Upper lobe of left lung (tissue), 6 donors: ENCODE results near the gene RNF208. TPM values are rescaled to one million over a fixed set of nuclear protein-coding genes. Genes with fewer than 3 reads are reported as not detected.
"Not testable (repeated sequence)": the region's sequence is repeated elsewhere in the genome, so short reads cannot be mapped to it uniquely, and the experiment has no call there.

ENCODE experiments used
- ATAC-seq, 2 donors: fragments of 200-7000 bp; cut with Tn5 transposase; one replicate each; pipeline ENCODE4 v1.9.1; 2022; ENCODE audit warnings: mild to moderate bottlenecking in 2 of 2, moderate library complexity in 2 of 2; ENCODE audit not compliant: low FRiP score in 2 of 2
- DNase-seq, 2 donors: peaks; one replicate each; pipeline ENCODE4 v3.0.0-alpha.2; 2019 to 2020
- H3K27ac ChIP-seq, 4 donors: fragments of 200-600 bp; sonication (generic); one replicate each; pipeline ENCODE4 v1.5.1; 2016 to 2019
- H3K27me3 ChIP-seq, 4 donors: fragments of 200-600 bp; sonication (generic); one replicate each; pipeline ENCODE4 v1.5.1; 2017 to 2019
- H3K36me3 ChIP-seq, 4 donors: fragments of 200-600 bp; sonication (generic); one replicate each; pipeline ENCODE4 v1.5.1; 2016 to 2019
- H3K4me1 ChIP-seq, 4 donors: fragments of 200-600 bp; sonication (generic); one replicate each; pipeline ENCODE4 v1.5.1; 2018 to 2019
- H3K4me3 ChIP-seq, 4 donors: fragments of 200-600 bp; sonication (generic); one replicate each; pipeline ENCODE4 v1.5.1; 2017 to 2019; ENCODE audit warnings: mild to moderate bottlenecking in 2 of 4, moderate library complexity in 1 of 4
- H3K9me3 ChIP-seq, 4 donors: fragments of 200-600 bp; sonication (generic); one replicate each; pipeline ENCODE4 v1.5.1; 2018 to 2019
- EP300 ChIP-seq, 4 donors: sonication (generic); formaldehyde crosslinking; IDR thresholded peaks; one replicate each; pipeline ENCODE4 v1.5.1; 2017; ENCODE audit warnings: antibody characterized with exemption in 4 of 4, control low read depth in 2 of 4
- POLR2A ChIP-seq, 4 donors: fragments of 450-650 bp; IDR thresholded peaks; one replicate each; pipeline ENCODE4 v1.5.1; 2016 to 2017; ENCODE audit warnings: antibody characterized with exemption in 4 of 4, mild to moderate bottlenecking in 2 of 4
- POLR2AphosphoS5 ChIP-seq, 2 donors: sonication (generic); formaldehyde crosslinking; IDR thresholded peaks; one replicate each; pipeline ENCODE4 v1.5.1; 2017; ENCODE audit warnings: antibody characterized with exemption in 2 of 2
- WGBS, 2 donors: methylation state at CpG; one replicate each; pipeline ENCODE4 v1.1.5; 2017 to 2018; 5-methylcytosine and 5-hydroxymethylcytosine counted together
- total RNA-seq, 6 donors: library from RNA; depleted of rRNA in 4 of 6; stranded (reverse); fragments of >200 nt in 4 of 6; gene quantifications; one replicate each; pipeline versions ENCODE4 v1.1.0 to v1.2.1, GENCODE V29; 2016 to 2021
- TF ChIP-seq, protein P1 (sequence below), 6 experiments: fragments of 450-650 bp in 4 of 6; fragments of 200-600 bp in 2 of 6; sonication (generic) in 2 of 6; IDR thresholded peaks; one replicate each; pipeline ENCODE4 v1.5.1; 2016 to 2019; ENCODE audit warnings: antibody characterized with exemption in 6 of 6
- donor health status: DM: no; HTN: no; CAD: no; lungs with moderate emphysema.
- donor health status: DM: no; HTN: yes; CAD: no; lungs with severe emphysema.

RNF208 gene
- total RNA-seq, 6 donors from 2014 or later: 2.3 to 12.6 (median 4.5) TPM

DNA sequence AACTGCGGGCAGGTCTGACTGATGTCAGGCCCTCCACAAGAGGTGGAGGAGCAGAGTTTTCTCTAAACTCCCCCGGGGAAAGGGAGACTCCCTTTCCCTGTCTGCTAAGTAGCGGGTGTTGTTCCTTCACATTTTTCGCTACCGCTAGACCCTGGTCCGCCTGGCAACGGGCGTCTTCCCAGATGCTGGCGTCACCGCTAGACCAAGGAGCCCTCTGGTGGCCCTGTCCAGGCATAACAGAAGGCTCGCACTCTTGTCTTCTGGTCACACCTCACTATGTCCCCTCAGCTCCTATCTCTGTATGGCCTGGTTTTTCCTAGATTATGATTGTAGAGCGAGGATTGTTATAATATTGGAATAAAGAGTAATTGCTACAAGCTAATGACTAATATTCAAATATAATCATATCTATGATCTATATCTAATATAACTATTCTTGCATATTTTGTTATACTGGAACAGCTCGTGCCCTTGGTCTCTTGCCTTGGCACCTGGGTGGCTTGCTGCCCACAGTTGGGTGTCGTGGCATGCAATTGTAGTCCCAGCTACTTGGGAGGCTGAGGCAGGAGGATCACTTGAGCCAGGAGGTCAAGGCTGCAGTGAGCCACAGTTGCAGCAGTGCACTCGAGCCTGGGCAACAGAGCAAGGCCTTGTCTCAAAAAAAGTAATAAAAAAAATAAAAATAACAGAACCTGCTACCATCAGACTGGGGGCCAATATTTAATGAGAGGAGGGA lies 40.3 kb upstream of the RNF208 start:
- 39 to 50% methylated on average over 9 to 15 of the region's 15 CpGs for WGBS, 2 donors
- not testable (repeated sequence) for H3K27me3 ChIP-seq, H3K9me3 ChIP-seq, DNase-seq, H3K27ac ChIP-seq, ATAC-seq, H3K4me3 ChIP-seq
- Histone ChIP-seq H3K36me3 (peaks cover 14 to 58% (median 41%) of the 10 kb centered on the region in 4 donors), H3K4me1 (peaks cover 0 to 13% (median 1%) of the 10 kb centered on the region in 4 donors)
- TF ChIP-seq, protein P1, sequence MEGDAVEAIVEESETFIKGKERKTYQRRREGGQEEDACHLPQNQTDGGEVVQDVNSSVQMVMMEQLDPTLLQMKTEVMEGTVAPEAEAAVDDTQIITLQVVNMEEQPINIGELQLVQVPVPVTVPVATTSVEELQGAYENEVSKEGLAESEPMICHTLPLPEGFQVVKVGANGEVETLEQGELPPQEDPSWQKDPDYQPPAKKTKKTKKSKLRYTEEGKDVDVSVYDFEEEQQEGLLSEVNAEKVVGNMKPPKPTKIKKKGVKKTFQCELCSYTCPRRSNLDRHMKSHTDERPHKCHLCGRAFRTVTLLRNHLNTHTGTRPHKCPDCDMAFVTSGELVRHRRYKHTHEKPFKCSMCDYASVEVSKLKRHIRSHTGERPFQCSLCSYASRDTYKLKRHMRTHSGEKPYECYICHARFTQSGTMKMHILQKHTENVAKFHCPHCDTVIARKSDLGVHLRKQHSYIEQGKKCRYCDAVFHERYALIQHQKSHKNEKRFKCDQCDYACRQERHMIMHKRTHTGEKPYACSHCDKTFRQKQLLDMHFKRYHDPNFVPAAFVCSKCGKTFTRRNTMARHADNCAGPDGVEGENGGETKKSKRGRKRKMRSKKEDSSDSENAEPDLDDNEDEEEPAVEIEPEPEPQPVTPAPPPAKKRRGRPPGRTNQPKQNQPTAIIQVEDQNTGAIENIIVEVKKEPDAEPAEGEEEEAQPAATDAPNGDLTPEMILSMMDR (IDR thresholded peaks at IDR 0.05): peak; percentile 29 to 61 (median 44)

DNA sequence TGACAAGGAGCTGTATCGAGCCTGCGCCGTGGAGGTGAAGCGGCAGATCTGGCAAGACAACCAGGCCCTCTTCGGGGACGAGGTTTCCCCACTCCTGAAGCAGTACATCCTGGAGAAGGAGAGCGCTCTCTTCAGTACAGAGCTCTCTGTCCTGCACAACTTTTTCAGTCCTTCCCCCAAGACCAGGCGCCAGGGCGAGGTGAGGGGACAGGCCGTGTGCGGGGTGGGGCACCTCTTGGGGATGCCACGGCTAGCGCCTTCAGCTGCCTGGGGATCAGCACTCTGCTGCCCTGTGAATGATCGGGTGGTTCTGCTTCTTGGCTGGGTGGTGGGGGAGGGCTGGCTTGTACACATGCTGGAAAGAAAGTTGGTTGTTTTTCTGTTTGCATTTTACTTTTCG lies 34.8 kb upstream of the RNF208 start:
- no peaks in the 10 kb centered on the region for H3K27me3 ChIP-seq
- no peak for ATAC-seq
- H3K4me3 ChIP-seq: peak overlapping the region in 2 of 4 donors; percentile 100
- WGBS, 2 donors: 88 to 96% methylated on average over 9 to 15 of the region's 15 CpGs
- peak in 1 of 2 donors; percentile 27 for DNase-seq
- no peaks in the 10 kb centered on the region for H3K9me3 ChIP-seq
- no peak for TF ChIP-seq EP300 (IDR thresholded peaks at IDR 0.05)
- TF ChIP-seq POLR2AphosphoS5 (IDR thresholded peaks at IDR 0.05): no peak
- TF ChIP-seq, protein P1 (IDR thresholded peaks at IDR 0.05): no peak
- H3K27ac ChIP-seq: no peak overlapping the region
- peaks cover 23 to 34% (median 25%) of the 10 kb centered on the region in 4 donors for H3K4me1 ChIP-seq
- H3K36me3 ChIP-seq: peaks cover 2 to 27% (median 18%) of the 10 kb centered on the region in 4 donors

DNA sequence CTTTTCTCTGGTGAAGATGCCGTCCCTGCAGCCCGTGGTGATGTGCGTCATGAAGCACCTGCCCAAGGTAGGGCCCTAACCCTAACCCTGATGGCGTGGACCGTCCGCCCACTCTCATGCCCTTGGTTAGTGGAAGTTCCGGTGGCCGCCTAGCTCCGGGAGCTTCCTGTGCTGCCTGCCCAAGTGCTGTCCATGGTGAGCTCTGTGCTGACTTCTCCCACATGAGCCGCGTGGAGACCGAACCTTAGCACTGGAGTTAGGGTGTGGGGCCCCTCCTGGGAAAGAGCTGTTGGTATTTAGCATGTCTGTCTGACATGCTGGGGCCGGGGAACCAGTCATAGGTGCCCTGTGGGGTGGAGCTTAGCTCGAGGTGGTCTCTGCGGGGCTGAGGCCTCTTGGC lies 34.3 kb upstream of the RNF208 start:
- TF ChIP-seq POLR2AphosphoS5 (IDR thresholded peaks at IDR 0.05): no peak
- no peak for TF ChIP-seq POLR2A (IDR thresholded peaks at IDR 0.05)
- no peak for TF ChIP-seq EP300 (IDR thresholded peaks at IDR 0.05)
- TF ChIP-seq, protein P1 (IDR thresholded peaks at IDR 0.05): no peak
- WGBS, 2 donors: 85 to 91% methylated on average over 9 to 15 of the region's 15 CpGs
- H3K27me3 ChIP-seq: no peaks in the 10 kb centered on the region
- ATAC-seq (no peak), DNase-seq (peak in 1 of 2 donors; percentile 25)
- H3K9me3 ChIP-seq: no peaks in the 10 kb centered on the region
- H3K36me3 ChIP-seq: peaks cover 2 to 27% (median 18%) of the 10 kb centered on the region in 4 donors
- peak overlapping the region in 3 of 4 donors; percentile 100 for H3K4me3 ChIP-seq
- H3K27ac ChIP-seq: no peak overlapping the region
- H3K4me1 ChIP-seq: peaks cover 23 to 30% (median 25%) of the 10 kb centered on the region in 4 donors

GRCh38 chr9:137255448-137256114 lies 33.5 kb upstream of the RNF208 start:
- Histone ChIP-seq H3K4me1 (peaks cover 23 to 30% (median 25%) of the 10 kb centered on the region in 4 donors), H3K27ac (peak overlapping the region; percentile 73 to 92 (median 80)), H3K9me3 (no peaks in the 10 kb centered on the region), H3K36me3 (peaks cover 2 to 27% (median 18%) of the 10 kb centered on the region in 4 donors), H3K27me3 (no peaks in the 10 kb centered on the region), H3K4me3 (peak overlapping the region; percentile 99 to 100 (median 100))
- WGBS, 2 donors: 0 to 6% methylated on average over 7 to 20 of the region's 51 CpGs
- DNase-seq (peak in 1 of 2 donors; percentile 65), ATAC-seq (peak; percentile 17 to 52)
- TF ChIP-seq, protein P1 (IDR thresholded peaks at IDR 0.05): no peak
- TF ChIP-seq POLR2A (IDR thresholded peaks at IDR 0.05): no peak
- no peak for TF ChIP-seq EP300 (IDR thresholded peaks at IDR 0.05)
- TF ChIP-seq POLR2AphosphoS5 (IDR thresholded peaks at IDR 0.05): no peak
